DND-41 (cell line): ENCODE measurements around the gene RPL32.

ENCODE experiments used
- ATAC-seq: fragments of 200-7000 bp; cut with Tn5 transposase; 3 replicates; pipeline ENCODE4 v1.9.1; 2021; ENCODE audit warnings: low read depth; ENCODE audit not compliant: insufficient read depth
- DNase-seq: peaks from one replicate; pipeline ENCODE4 v3.0.0-alpha.2; 2020
- H2AFZ ChIP-seq: 2 replicates; pipeline ENCODE4 v1.6.0; 2012; ENCODE audit warnings: low read depth, low read length
- H3K27ac ChIP-seq: 2 replicates; pipeline ENCODE4 v1.5.1; 2012; ENCODE audit warnings: low read length, inconsistent platforms
- H3K27me3 ChIP-seq: fragments of 200-600 bp; sonication (generic); 2 replicates; pipeline ENCODE4 v1.6.0; 2012; ENCODE audit warnings: low read length, mild to moderate bottlenecking, inconsistent platforms; ENCODE audit not compliant: insufficient read depth, poor library complexity
- H3K36me3 ChIP-seq: 2 replicates; pipeline ENCODE4 v1.5.1; 2012; ENCODE audit warnings: low read length, inconsistent platforms; ENCODE audit not compliant: insufficient read depth
- H3K4me1 ChIP-seq: 2 replicates; pipeline ENCODE4 v1.5.1; 2012; ENCODE audit warnings: mild to moderate bottlenecking, low read length; ENCODE audit not compliant: insufficient read depth
- H3K4me2 ChIP-seq: 2 replicates; pipeline ENCODE4 v1.6.0; 2012; ENCODE audit warnings: mild to moderate bottlenecking, moderate library complexity, low read length, inconsistent platforms; ENCODE audit not compliant: insufficient read depth
- H3K4me3 ChIP-seq, 2 experiments: fragments of 200-600 bp in 1 of 2; shearing (Covaris generic) in 1 of 2; 2 replicates each; pipeline ENCODE4 v1.5.1; 2012 to 2016; ENCODE audit warnings: inconsistent platforms in 2 of 2, low read length in 2 of 2, mild to moderate bottlenecking in 2 of 2, low read depth in 1 of 2, moderate library complexity in 1 of 2
- H3K79me2 ChIP-seq: 2 replicates; pipeline ENCODE4 v1.6.0; 2012; ENCODE audit warnings: low read length, inconsistent platforms; ENCODE audit not compliant: insufficient read depth
- H3K9ac ChIP-seq: 2 replicates; pipeline ENCODE4 v1.6.0; 2012; ENCODE audit warnings: low read depth, mild to moderate bottlenecking, inconsistent platforms, low read length, moderate library complexity
- H3K9me3 ChIP-seq: 2 replicates; pipeline ENCODE4 v1.5.1; 2012; ENCODE audit warnings: low read length, moderate library complexity, mild to moderate bottlenecking, inconsistent platforms; ENCODE audit not compliant: insufficient read depth, severe bottlenecking
- H4K20me1 ChIP-seq: 2 replicates; pipeline ENCODE4 v1.6.0; 2012; ENCODE audit warnings: low read length; ENCODE audit not compliant: insufficient read depth
- CTCF ChIP-seq: IDR thresholded peaks from 2 replicates; pipeline ENCODE4 v1.5.1; 2012; ENCODE audit warnings: borderline replicate concordance, low read length, moderate library complexity, mild to moderate bottlenecking; ENCODE audit not compliant: poor library complexity, severe bottlenecking; ENCODE audit errors: extremely low read depth
- EZH2 ChIP-seq: IDR thresholded peaks from 3 replicates; pipeline ENCODE4 v1.6.1; 2012; ENCODE audit warnings: borderline replicate concordance, low read depth, mild to moderate bottlenecking, moderate library complexity, low read length, inconsistent platforms; ENCODE audit not compliant: severe bottlenecking

The RPL32 gene

DNA sequence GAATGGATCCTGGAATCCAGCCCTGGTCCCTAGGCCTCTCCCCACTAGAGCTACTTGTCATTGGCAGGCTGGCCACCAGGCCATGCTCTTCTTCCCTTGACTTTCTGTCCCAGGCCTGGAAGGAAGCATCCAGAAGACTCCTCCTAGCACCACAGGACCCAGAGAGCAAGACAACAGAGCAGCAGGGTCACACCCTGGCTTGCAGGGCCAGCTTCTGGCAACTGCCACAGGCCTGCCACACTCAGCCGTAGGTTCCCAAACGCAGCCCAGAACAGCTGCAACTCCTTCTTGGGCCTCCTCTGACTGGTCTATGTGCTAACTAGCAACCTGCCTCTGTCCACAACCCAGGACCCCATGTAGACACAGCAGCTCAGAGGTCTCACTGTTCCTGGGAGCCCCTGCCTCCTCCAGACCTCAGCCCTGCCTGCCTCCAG is 36.8 kb upstream of the RPL32 start:
- no peak overlapping the region for H2AFZ ChIP-seq
- no peaks in the 10 kb centered on the region for H3K4me1 ChIP-seq
- no peaks in the 10 kb centered on the region for H4K20me1 ChIP-seq
- DNase-seq, result no peak
- no peaks in the 10 kb centered on the region for H3K36me3 ChIP-seq
- no peak overlapping the region for H3K9ac ChIP-seq
- no peak overlapping the region for H3K27ac ChIP-seq
- H3K79me2 ChIP-seq, result no peaks in the 10 kb centered on the region
- no peak for ATAC-seq
- H3K4me2 ChIP-seq, result no peak overlapping the region
- H3K4me3 ChIP-seq, result no peak overlapping the region
- H3K9me3 ChIP-seq, result no peaks in the 10 kb centered on the region
- H3K27me3 ChIP-seq, result no peaks in the 10 kb centered on the region
- TF ChIP-seq EZH2 (no peak), CTCF (no peak)

DNA sequence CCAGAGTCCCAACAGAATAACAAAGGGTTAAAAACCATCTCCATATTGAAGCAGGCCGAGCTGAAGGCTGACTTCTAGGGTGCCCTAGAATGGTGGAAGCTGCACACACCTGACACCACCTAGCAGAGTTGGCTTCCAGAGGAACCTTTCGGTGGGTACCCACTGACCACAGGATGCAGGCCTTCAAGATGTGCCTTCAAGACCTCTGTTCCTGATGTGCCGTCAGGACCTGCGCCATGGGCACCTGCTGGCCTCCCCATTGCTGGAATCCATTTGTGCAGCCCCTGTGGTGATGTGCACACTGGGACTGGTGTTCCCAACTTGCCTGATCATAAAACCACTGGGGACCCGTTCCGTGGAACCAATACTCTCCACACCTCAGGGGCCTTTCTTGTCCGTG is 35.7 kb upstream of the RPL32 start:
- Histone ChIP-seq H2AFZ (no peak overlapping the region), H3K27ac (no peak overlapping the region)

DNA sequence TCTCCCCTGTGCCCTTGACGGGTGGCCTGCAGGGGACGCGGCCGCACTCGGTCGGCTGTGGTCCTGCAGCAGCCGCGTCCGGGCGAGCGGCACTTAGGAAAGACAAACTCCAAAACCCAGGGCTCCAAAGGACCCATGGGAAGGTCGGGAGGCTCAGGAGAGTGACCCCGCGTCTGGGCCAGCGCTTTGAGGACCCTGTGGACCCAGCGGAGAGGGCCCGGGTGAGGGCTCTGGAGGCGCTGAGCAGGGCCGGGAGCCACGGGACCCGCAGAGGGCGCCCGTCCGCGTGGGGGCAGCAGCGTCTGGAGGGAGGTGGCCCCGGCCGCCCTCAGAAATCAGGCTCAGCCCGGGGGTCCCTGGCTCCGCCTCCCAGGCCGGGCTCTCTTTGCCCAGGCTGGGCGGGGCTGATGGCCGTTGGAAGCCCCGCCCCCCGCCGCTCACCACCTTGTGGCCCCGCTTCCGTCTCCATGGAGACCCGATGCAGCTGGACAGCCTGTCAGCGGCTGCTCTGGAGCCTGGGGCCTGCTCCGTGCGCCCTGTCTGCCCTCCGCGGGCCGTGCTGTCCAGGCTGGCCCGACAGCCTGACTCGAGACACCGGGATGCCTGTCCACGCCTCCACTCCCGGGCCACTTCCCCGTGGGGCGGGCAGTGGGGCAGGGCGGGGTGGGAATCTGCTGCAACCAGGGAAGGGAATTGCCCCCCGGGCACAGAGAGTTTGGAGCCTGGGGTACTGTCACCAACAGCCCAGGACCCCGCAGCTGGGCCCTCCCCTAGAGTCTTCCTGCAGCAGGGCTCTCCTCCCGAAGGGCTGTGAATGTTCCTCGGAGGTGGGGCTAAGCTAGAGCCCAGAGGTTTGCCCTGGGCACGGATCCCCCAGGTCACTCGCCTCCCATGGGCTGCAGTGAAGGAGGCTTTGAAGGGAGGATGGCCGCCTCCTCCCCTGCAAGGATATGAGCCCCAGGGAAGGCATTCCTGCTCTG is 34.8 kb upstream of the RPL32 start:
- H4K20me1 ChIP-seq, result no peaks in the 10 kb centered on the region
- H3K4me1 ChIP-seq, result no peaks in the 10 kb centered on the region
- no peak for TF ChIP-seq EZH2
- no peak for TF ChIP-seq CTCF
- H3K9ac ChIP-seq, result no peak overlapping the region
- H3K4me2 ChIP-seq, result no peak overlapping the region
- H3K79me2 ChIP-seq, result no peaks in the 10 kb centered on the region
- no peaks in the 10 kb centered on the region for H3K27me3 ChIP-seq
- H3K4me3 ChIP-seq, result no peak overlapping the region
- no peaks in the 10 kb centered on the region for H3K9me3 ChIP-seq
- ATAC-seq, result no peak
- DNase-seq, result no peak
- H2AFZ ChIP-seq, result no peak overlapping the region
- H3K36me3 ChIP-seq, result no peaks in the 10 kb centered on the region
- H3K27ac ChIP-seq, result no peak overlapping the region

More for the DNA sequence above, 35.7 kb upstream of the RPL32 start:
- no peaks in the 10 kb centered on the region for H3K79me2 ChIP-seq
- no peak for ATAC-seq
- no peaks in the 10 kb centered on the region for H3K36me3 ChIP-seq
- H3K4me3 ChIP-seq, result no peak overlapping the region
- no peaks in the 10 kb centered on the region for H3K4me1 ChIP-seq
- no peaks in the 10 kb centered on the region for H3K9me3 ChIP-seq
- TF ChIP-seq EZH2 (no peak), CTCF (no peak)
- H3K27me3 ChIP-seq, result no peaks in the 10 kb centered on the region
- H3K4me2 ChIP-seq, result no peak overlapping the region
- no peak overlapping the region for H3K9ac ChIP-seq
- H4K20me1 ChIP-seq, result no peaks in the 10 kb centered on the region
- DNase-seq, result no peak
